HCT116 (cell line): ENCODE results near the gene KLF2. TPM values are rescaled to one million over a fixed set of nuclear protein-coding genes. Genes with fewer than 3 reads are reported as not detected.

Experiments used
- ATAC-seq: fragments of 200-7000 bp; cut with Tn5 transposase; 2 replicates; pipeline ENCODE4 v1.9.1; 2020; ENCODE audit warnings: mild to moderate bottlenecking, moderate library complexity
- BruUV-seq: library from RNA; stranded (reverse); fragments of 400-500 nt; replicated peaks from 2 replicates; lab custom pipeline; 2021; lab: Mats Ljungman, UMichigan
- CTCF ChIA-PET: fragments of 300-600 bp; sonication (Branson Sonifier 250); formaldehyde crosslinking; loops from one replicate; lab custom pipeline; 2021; ENCODE audit warnings: antibody characterized with exemption; lab: Charles Lee
- POLR2A ChIA-PET: fragments of 300-600, 350-600 bp; sonication (Branson Sonifier 250); formaldehyde crosslinking; loops from one replicate; lab custom pipeline; 2021; ENCODE audit warnings: antibody characterized with exemption; lab: Charles Lee
- RAD21 ChIA-PET, 2 experiments: fragments of 300-600 bp; sonication (Branson Sonifier 250); formaldehyde crosslinking; loops; one replicate each; lab custom pipeline; 2023; ENCODE audit warnings: low total read pairs in 2 of 2; ENCODE audit not compliant: uncharacterized antibody in 2 of 2, unreplicated experiment in 2 of 2, low non-redundant PET in 1 of 2; lab: Charles Lee
- DNase-seq: peaks from one replicate; pipeline ENCODE4 v3.0.0-alpha.2; 2010; ENCODE audit warnings: low read depth, low spot score
- H2AFZ ChIP-seq: fragments of 200-600 bp; shearing (Covaris generic), sonication (generic); 2 replicates; pipeline ENCODE4 v1.6.1; 2017; ENCODE audit warnings: low read depth, mixed run types, mixed read lengths, antibody characterized with exemption, low read length; ENCODE audit not compliant: poor library complexity, severe bottlenecking
- H3K27ac ChIP-seq: 2 replicates; pipeline ENCODE4 v1.5.1; 2012; ENCODE audit warnings: low read depth, low read length
- H3K27me3 ChIP-seq: fragments of 200-600 bp; sonication (generic); 2 replicates; pipeline ENCODE4 v1.6.1; 2016; ENCODE audit warnings: mixed run types, low read length, mixed read lengths; ENCODE audit not compliant: insufficient read depth
- H3K36me3 ChIP-seq, 2 experiments: fragments of 200-500 bp in 1 of 2; fragments of 200-600 bp in 1 of 2; sonication (Bioruptor generic) in 1 of 2; sonication (generic) in 1 of 2; 2 replicates each; pipeline versions ENCODE4 v1.5.1 to v1.6.1; 2014 to 2016; ENCODE audit warnings: low read length in 2 of 2, inconsistent platforms in 1 of 2, mixed read lengths in 1 of 2, mixed run types in 1 of 2; ENCODE audit not compliant: insufficient read depth in 2 of 2, control insufficient read depth in 1 of 2
- H3K4me1 ChIP-seq, 2 experiments: fragments of 200-600 bp in 1 of 2; sonication (generic) in 1 of 2; 2 replicates each; pipeline versions ENCODE4 v1.5.1 to v1.6.1; 2012 to 2017; ENCODE audit warnings: low read length in 2 of 2, inconsistent platforms in 1 of 2, mild to moderate bottlenecking in 1 of 2, mixed read lengths in 1 of 2, mixed run types in 1 of 2, moderate library complexity in 1 of 2; ENCODE audit not compliant: insufficient read depth in 2 of 2, control insufficient read depth in 1 of 2
- H3K4me2 ChIP-seq: fragments of 200-600 bp; sonication (generic); 2 replicates; pipeline ENCODE4 v1.6.1; 2017; ENCODE audit warnings: mixed run types, low read length, mixed read lengths
- H3K4me3 ChIP-seq, 2 experiments: fragments of 200-600 bp in 1 of 2; sonication (generic) in 1 of 2; replicated peaks in 1 of 2; 2 replicates each; pipeline ENCODE4 v1.5.1; 2011 to 2016; ENCODE audit warnings: low read length in 2 of 2, control low read depth in 1 of 2, low read depth in 1 of 2, mild to moderate bottlenecking in 1 of 2, mixed read lengths in 1 of 2, mixed run types in 1 of 2
- H3K79me2 ChIP-seq: fragments of 200-600 bp; sonication (generic); 2 replicates; pipeline ENCODE4 v1.6.1; 2017; ENCODE audit warnings: mild to moderate bottlenecking, mixed run types, low read length, moderate library complexity, mixed read lengths; ENCODE audit not compliant: insufficient read depth
- H3K9ac ChIP-seq: fragments of 200-600 bp; sonication (generic); 2 replicates; pipeline ENCODE4 v1.6.1; 2016; ENCODE audit warnings: low read length, mixed read lengths
- H3K9me2 ChIP-seq: fragments of 200-600 bp; sonication (generic), shearing (Covaris generic); 2 replicates; pipeline ENCODE4 v1.6.1; 2017; ENCODE audit warnings: mixed run types, mild to moderate bottlenecking, moderate library complexity; ENCODE audit not compliant: insufficient read depth
- H3K9me3 ChIP-seq, 2 experiments: fragments of 200-500 bp in 1 of 2; fragments of 200-600 bp in 1 of 2; sonication (Bioruptor generic) in 1 of 2; sonication (generic) in 1 of 2; 2 replicates each; pipeline ENCODE4 v1.6.1; 2014 to 2017; ENCODE audit warnings: low read length in 2 of 2, mixed read lengths in 2 of 2, inconsistent platforms in 1 of 2, low read depth in 1 of 2, mild to moderate bottlenecking in 1 of 2, mixed run types in 1 of 2, moderate library complexity in 1 of 2; ENCODE audit not compliant: control insufficient read depth in 1 of 2, insufficient read depth in 1 of 2
- H4K20me1 ChIP-seq: fragments of 200-600 bp; sonication (generic), shearing (Covaris generic); 2 replicates; pipeline ENCODE4 v1.6.1; 2017; ENCODE audit warnings: mixed run types, mild to moderate bottlenecking, moderate library complexity; ENCODE audit not compliant: insufficient read depth
- ATF3 ChIP-seq: IDR thresholded peaks from 2 replicates; pipeline ENCODE4 v1.6.1; 2012
- CEBPB ChIP-seq: IDR thresholded peaks from 2 replicates; pipeline ENCODE4 v1.6.1; 2012; ENCODE audit warnings: low read depth
- EGR1 ChIP-seq: IDR thresholded peaks from 2 replicates; pipeline ENCODE4 v1.6.1; 2012; ENCODE audit warnings: low read depth
- ELF1 ChIP-seq: IDR thresholded peaks from 2 replicates; pipeline ENCODE4 v1.6.1; 2012; ENCODE audit warnings: low read depth, borderline replicate concordance
- EZH2phosphoT487 ChIP-seq: fragments of 200-600 bp; IDR thresholded peaks from 2 replicates; pipeline ENCODE4 v1.6.1; 2018; ENCODE audit warnings: antibody characterized with exemption, borderline replicate concordance
- JUND ChIP-seq: IDR thresholded peaks from 2 replicates; pipeline ENCODE4 v1.6.1; 2012
- POLR2A ChIP-seq: IDR thresholded peaks from 2 replicates; pipeline ENCODE4 v1.7.0; 2011; ENCODE audit warnings: borderline replicate concordance; ENCODE audit not compliant: insufficient read depth, insufficient read length; ENCODE audit errors: extremely low read depth
- RAD21 ChIP-seq: IDR thresholded peaks from 2 replicates; pipeline ENCODE4 v1.6.1; 2012; ENCODE audit warnings: low read depth, mild to moderate bottlenecking
- REST ChIP-seq: IDR thresholded peaks from 2 replicates; pipeline ENCODE4 v1.6.1; 2012; ENCODE audit warnings: low read depth
- SIN3A ChIP-seq: IDR thresholded peaks from 2 replicates; pipeline ENCODE4 v1.6.1; 2012; ENCODE audit warnings: low read depth
- SRF ChIP-seq: IDR thresholded peaks from 2 replicates; pipeline ENCODE4 v1.6.1; 2012; ENCODE audit warnings: low read depth
- TCF7L2 ChIP-seq: IDR thresholded peaks from 2 replicates; pipeline ENCODE4 v1.7.0; 2011; ENCODE audit warnings: borderline replicate concordance, inconsistent platforms; ENCODE audit not compliant: insufficient read depth, insufficient read length; ENCODE audit errors: extremely low read depth
- YY1 ChIP-seq: IDR thresholded peaks from 2 replicates; pipeline ENCODE4 v1.6.1; 2011; ENCODE audit warnings: low read length, low read depth, moderate library complexity, mild to moderate bottlenecking; ENCODE audit not compliant: insufficient replicate concordance; ENCODE audit errors: extremely low read depth
- intact Hi-C: fragments of 100-400 bp; cut with micrococcal nuclease; formaldehyde crosslinking; loops from 2 replicates; pipeline ENCODE4 v1.10.0; 2022
- total RNA-seq: library from RNA; stranded (reverse); gene quantifications from one replicate; pipeline ENCODE4 v1.2.1, GENCODE V29; 2021; ENCODE audit not compliant: unreplicated experiment
- TF ChIP-seq, protein P1 (sequence below), 3 experiments: fragments of 200-600 bp in 1 of 3; sonication (generic) in 1 of 3; IDR thresholded peaks in 2 of 3; conservative IDR thresholded peaks in 1 of 3; 2 replicates each; pipeline ENCODE4 v1.5.1; 2012 to 2017; ENCODE audit warnings: low read depth in 2 of 3, low read length in 2 of 3, antibody characterized with exemption in 1 of 3, borderline replicate concordance in 1 of 3, control low read depth in 1 of 3, mild to moderate bottlenecking in 1 of 3, mixed read lengths in 1 of 3, mixed run types in 1 of 3, moderate library complexity in 1 of 3; ENCODE audit not compliant: insufficient read depth in 1 of 3

The KLF2 gene
- total RNA-seq, 1 experiment from 2014 or later: 39.4 TPM

DNA sequence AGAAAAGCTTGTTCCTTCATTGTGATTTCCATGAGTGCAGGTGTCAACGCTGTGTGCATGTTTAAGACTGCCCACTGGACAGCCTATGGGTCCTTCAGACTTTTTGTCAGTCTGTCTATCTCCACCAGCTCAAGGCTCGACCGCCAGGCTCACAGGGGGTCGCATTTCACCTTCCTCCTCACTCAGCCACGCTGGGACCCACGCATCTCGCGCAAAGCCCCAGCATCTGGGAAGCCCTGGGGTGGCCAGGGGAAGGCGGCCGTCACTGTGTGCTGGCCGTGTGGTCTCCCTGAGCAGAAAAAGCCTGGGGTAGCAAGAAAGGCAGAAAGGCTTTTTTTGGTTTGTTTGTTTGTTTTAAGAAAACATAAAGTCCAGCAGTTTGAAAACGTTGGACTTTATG lies 48.5 kb downstream of the KLF2 start:
- POLR2A ChIA-PET: no interaction called here
- Histone ChIP-seq H3K27ac (no peak overlapping the region), H3K9me2 (no peaks in the 10 kb centered on the region), H3K9ac (no peak overlapping the region), H3K79me2 (no peaks in the 10 kb centered on the region), H3K36me3 (peaks cover 0 to 8% of the 10 kb centered on the region in 2 experiments; a peak in 2 of 4 replicates), H2AFZ (no peak overlapping the region), H3K4me2 (no peak overlapping the region), H3K9me3 (no peaks in the 10 kb centered on the region), H3K27me3 (no peaks in the 10 kb centered on the region), H3K4me1 (no peaks in the 10 kb centered on the region), H3K4me3 (no peak overlapping the region), H4K20me1 (no peaks in the 10 kb centered on the region)
- CTCF ChIA-PET: no interaction called here
- intact Hi-C loops: no loop called here
- TF ChIP-seq SRF: no peak
- no peak for TF ChIP-seq ATF3
- TF ChIP-seq TCF7L2: no peak
- no peak for TF ChIP-seq EGR1
- TF ChIP-seq REST: no peak
- TF ChIP-seq YY1: no peak
- TF ChIP-seq, protein P1, sequence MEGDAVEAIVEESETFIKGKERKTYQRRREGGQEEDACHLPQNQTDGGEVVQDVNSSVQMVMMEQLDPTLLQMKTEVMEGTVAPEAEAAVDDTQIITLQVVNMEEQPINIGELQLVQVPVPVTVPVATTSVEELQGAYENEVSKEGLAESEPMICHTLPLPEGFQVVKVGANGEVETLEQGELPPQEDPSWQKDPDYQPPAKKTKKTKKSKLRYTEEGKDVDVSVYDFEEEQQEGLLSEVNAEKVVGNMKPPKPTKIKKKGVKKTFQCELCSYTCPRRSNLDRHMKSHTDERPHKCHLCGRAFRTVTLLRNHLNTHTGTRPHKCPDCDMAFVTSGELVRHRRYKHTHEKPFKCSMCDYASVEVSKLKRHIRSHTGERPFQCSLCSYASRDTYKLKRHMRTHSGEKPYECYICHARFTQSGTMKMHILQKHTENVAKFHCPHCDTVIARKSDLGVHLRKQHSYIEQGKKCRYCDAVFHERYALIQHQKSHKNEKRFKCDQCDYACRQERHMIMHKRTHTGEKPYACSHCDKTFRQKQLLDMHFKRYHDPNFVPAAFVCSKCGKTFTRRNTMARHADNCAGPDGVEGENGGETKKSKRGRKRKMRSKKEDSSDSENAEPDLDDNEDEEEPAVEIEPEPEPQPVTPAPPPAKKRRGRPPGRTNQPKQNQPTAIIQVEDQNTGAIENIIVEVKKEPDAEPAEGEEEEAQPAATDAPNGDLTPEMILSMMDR (IDR thresholded peaks at IDR 0.05 in 2 of 3, conservative IDR thresholded peaks at IDR 0.05 in 1 of 3; ENCODE audit: borderline replicate concordance in 1 of 3, insufficient read depth in 1 of 3, low read depth in 2 of 3, low read length in 2 of 3): no peak
- no peak for TF ChIP-seq RAD21
- no peak for TF ChIP-seq SIN3A
- no peak for TF ChIP-seq JUND
- no peak for TF ChIP-seq ELF1
- no peak for TF ChIP-seq EZH2phosphoT487
- no peak for TF ChIP-seq POLR2A
- TF ChIP-seq CEBPB: no peak
- RAD21 ChIA-PET: no interaction called here
- DNase-seq (no peak), ATAC-seq (no peak)
- BruUV-seq: no TSS peak
